Liver (tissue), 3 donors: ENCODE results near the gene IL1RL1.

Source experiments
- EGR1 ChIP-seq, 2 donors: IDR thresholded peaks; 2 replicates each; pipeline ENCODE4 v1.6.1; 2016 to 2018; ENCODE audit warnings: antibody characterized with exemption in 2 of 2, low read depth in 2 of 2
- GABPA ChIP-seq, 2 donors: IDR thresholded peaks in 1 of 2; conservative IDR thresholded peaks in 1 of 2; 2 replicates each; pipeline ENCODE4 v1.6.1; 2016; ENCODE audit warnings: antibody characterized with exemption in 2 of 2, mild to moderate bottlenecking in 1 of 2, moderate library complexity in 1 of 2
- HNF4G ChIP-seq: IDR thresholded peaks from 2 replicates; pipeline ENCODE4 v1.6.1; 2016; ENCODE audit warnings: antibody characterized with exemption
- JUND ChIP-seq, 2 donors: IDR thresholded peaks; 2 replicates each; pipeline ENCODE4 v1.6.1; 2016; ENCODE audit warnings: antibody characterized with exemption in 2 of 2
- MAX ChIP-seq: IDR thresholded peaks from 2 replicates; pipeline ENCODE4 v1.6.1; 2016; ENCODE audit warnings: antibody characterized with exemption
- RAD21 ChIP-seq, 2 donors: IDR thresholded peaks; 2 replicates each; pipeline ENCODE4 v1.6.1; 2016; ENCODE audit warnings: antibody characterized with exemption in 2 of 2, mild to moderate bottlenecking in 2 of 2
- RXRA ChIP-seq, 2 donors: IDR thresholded peaks; 2 replicates each; pipeline ENCODE4 v1.6.1; 2017 to 2018; ENCODE audit warnings: antibody characterized with exemption in 2 of 2, mild to moderate bottlenecking in 1 of 2
- TAF1 ChIP-seq: conservative IDR thresholded peaks from 2 replicates; pipeline ENCODE4 v1.6.1; 2016; ENCODE audit warnings: antibody characterized with exemption, mild to moderate bottlenecking
- YY1 ChIP-seq: IDR thresholded peaks from 2 replicates; pipeline ENCODE4 v1.6.1; 2016; ENCODE audit warnings: antibody characterized with exemption, mild to moderate bottlenecking
- TF ChIP-seq, protein P1 (sequence below): fragments of 150-350 bp; IDR thresholded peaks from 2 replicates; pipeline ENCODE4 v1.5.1; 2017; ENCODE audit warnings: improper control_type of control experiment, low read depth, low read length; ENCODE audit not compliant: missing input control
- TF ChIP-seq, protein P2 (sequence below): IDR thresholded peaks from 2 replicates; pipeline ENCODE4 v1.6.1; 2016; ENCODE audit warnings: antibody characterized with exemption, mild to moderate bottlenecking
- TF ChIP-seq, protein P3 (sequence below): IDR thresholded peaks from 2 replicates; pipeline ENCODE4 v1.6.1; 2016; ENCODE audit warnings: antibody characterized with exemption
- donor health status: healthy.
- donor health status: healthy.

- TF ChIP-seq RXRA (IDR thresholded peaks at IDR 0.05) = no peak
- no peak for TF ChIP-seq YY1
- TF ChIP-seq EGR1 (IDR thresholded peaks at IDR 0.05; ENCODE audit: low read depth in 2 of 2) = no peak
- TF ChIP-seq MAX = no peak
- TF ChIP-seq, protein P1, sequence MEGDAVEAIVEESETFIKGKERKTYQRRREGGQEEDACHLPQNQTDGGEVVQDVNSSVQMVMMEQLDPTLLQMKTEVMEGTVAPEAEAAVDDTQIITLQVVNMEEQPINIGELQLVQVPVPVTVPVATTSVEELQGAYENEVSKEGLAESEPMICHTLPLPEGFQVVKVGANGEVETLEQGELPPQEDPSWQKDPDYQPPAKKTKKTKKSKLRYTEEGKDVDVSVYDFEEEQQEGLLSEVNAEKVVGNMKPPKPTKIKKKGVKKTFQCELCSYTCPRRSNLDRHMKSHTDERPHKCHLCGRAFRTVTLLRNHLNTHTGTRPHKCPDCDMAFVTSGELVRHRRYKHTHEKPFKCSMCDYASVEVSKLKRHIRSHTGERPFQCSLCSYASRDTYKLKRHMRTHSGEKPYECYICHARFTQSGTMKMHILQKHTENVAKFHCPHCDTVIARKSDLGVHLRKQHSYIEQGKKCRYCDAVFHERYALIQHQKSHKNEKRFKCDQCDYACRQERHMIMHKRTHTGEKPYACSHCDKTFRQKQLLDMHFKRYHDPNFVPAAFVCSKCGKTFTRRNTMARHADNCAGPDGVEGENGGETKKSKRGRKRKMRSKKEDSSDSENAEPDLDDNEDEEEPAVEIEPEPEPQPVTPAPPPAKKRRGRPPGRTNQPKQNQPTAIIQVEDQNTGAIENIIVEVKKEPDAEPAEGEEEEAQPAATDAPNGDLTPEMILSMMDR = no peak
- no peak for TF ChIP-seq RAD21 (IDR thresholded peaks at IDR 0.05)
- TF ChIP-seq, protein P2, sequence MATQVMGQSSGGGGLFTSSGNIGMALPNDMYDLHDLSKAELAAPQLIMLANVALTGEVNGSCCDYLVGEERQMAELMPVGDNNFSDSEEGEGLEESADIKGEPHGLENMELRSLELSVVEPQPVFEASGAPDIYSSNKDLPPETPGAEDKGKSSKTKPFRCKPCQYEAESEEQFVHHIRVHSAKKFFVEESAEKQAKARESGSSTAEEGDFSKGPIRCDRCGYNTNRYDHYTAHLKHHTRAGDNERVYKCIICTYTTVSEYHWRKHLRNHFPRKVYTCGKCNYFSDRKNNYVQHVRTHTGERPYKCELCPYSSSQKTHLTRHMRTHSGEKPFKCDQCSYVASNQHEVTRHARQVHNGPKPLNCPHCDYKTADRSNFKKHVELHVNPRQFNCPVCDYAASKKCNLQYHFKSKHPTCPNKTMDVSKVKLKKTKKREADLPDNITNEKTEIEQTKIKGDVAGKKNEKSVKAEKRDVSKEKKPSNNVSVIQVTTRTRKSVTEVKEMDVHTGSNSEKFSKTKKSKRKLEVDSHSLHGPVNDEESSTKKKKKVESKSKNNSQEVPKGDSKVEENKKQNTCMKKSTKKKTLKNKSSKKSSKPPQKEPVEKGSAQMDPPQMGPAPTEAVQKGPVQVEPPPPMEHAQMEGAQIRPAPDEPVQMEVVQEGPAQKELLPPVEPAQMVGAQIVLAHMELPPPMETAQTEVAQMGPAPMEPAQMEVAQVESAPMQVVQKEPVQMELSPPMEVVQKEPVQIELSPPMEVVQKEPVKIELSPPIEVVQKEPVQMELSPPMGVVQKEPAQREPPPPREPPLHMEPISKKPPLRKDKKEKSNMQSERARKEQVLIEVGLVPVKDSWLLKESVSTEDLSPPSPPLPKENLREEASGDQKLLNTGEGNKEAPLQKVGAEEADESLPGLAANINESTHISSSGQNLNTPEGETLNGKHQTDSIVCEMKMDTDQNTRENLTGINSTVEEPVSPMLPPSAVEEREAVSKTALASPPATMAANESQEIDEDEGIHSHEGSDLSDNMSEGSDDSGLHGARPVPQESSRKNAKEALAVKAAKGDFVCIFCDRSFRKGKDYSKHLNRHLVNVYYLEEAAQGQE = no peak
- no peak for TF ChIP-seq TAF1
- TF ChIP-seq, protein P3, sequence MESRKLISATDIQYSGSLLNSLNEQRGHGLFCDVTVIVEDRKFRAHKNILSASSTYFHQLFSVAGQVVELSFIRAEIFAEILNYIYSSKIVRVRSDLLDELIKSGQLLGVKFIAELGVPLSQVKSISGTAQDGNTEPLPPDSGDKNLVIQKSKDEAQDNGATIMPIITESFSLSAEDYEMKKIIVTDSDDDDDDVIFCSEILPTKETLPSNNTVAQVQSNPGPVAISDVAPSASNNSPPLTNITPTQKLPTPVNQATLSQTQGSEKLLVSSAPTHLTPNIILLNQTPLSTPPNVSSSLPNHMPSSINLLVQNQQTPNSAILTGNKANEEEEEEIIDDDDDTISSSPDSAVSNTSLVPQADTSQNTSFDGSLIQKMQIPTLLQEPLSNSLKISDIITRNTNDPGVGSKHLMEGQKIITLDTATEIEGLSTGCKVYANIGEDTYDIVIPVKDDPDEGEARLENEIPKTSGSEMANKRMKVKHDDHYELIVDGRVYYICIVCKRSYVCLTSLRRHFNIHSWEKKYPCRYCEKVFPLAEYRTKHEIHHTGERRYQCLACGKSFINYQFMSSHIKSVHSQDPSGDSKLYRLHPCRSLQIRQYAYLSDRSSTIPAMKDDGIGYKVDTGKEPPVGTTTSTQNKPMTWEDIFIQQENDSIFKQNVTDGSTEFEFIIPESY = no peak
- no peak for TF ChIP-seq JUND (IDR thresholded peaks at IDR 0.05)
- no peak for TF ChIP-seq GABPA (IDR thresholded peaks at IDR 0.05 in 1 of 2, conservative IDR thresholded peaks at IDR 0.05 in 1 of 2)
- TF ChIP-seq HNF4G = no peak
Measured at GRCh38 chr2:102317715-102318114, 6.4 kb downstream of the IL1RL1 start.
